Measurements from ENCODE around the gene DOCK2.

DNA sequence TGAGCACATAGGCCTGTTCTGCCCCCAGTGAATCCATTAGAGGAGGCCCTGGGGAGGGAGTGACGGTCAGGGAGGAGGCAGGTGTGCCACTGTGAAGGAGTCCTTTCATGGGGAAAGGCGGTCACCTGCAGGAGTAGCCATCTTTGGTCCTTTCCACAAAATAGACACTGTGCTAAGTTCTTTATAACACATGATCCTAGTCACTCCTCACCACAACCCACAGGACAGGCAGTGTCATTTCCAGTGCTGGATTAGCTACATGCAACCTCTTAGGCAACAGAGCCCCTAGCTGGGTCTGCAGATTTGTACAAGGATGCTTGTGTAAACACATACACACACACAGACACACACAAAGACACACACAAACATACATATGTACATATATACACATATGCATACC is 18.3 kb downstream of the DOCK2 start:
- TF ChIP-seq FOXK1 (CRISPR knock-in tag; IDR thresholded peaks at IDR 0.05) (no peak), ZNF416 (CRISPR knock-in tag; IDR thresholded peaks at IDR 0.05) (no peak), JAZF1 (CRISPR knock-in tag; IDR thresholded peaks at IDR 0.05) (no peak), ESRRA (CRISPR knock-in tag; IDR thresholded peaks at IDR 0.05; ENCODE audit: borderline replicate concordance) (no peak), TP53 (CRISPR knock-in tag; IDR thresholded peaks at IDR 0.05) (no peak), ETV6 (CRISPR knock-in tag; IDR thresholded peaks at IDR 0.05) (no peak), JUN (CRISPR knock-in tag; IDR thresholded peaks at IDR 0.05) (no peak), FOXP1 (CRISPR knock-in tag; IDR thresholded peaks at IDR 0.05; ENCODE audit: borderline replicate concordance) (no peak), TEAD4 (CRISPR knock-in tag; IDR thresholded peaks at IDR 0.05) (no peak), GABPB1 (CRISPR knock-in tag; IDR thresholded peaks at IDR 0.05) (no peak)
- TF ChIP-seq, protein P1, sequence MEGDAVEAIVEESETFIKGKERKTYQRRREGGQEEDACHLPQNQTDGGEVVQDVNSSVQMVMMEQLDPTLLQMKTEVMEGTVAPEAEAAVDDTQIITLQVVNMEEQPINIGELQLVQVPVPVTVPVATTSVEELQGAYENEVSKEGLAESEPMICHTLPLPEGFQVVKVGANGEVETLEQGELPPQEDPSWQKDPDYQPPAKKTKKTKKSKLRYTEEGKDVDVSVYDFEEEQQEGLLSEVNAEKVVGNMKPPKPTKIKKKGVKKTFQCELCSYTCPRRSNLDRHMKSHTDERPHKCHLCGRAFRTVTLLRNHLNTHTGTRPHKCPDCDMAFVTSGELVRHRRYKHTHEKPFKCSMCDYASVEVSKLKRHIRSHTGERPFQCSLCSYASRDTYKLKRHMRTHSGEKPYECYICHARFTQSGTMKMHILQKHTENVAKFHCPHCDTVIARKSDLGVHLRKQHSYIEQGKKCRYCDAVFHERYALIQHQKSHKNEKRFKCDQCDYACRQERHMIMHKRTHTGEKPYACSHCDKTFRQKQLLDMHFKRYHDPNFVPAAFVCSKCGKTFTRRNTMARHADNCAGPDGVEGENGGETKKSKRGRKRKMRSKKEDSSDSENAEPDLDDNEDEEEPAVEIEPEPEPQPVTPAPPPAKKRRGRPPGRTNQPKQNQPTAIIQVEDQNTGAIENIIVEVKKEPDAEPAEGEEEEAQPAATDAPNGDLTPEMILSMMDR (IDR thresholded peaks at IDR 0.05), result no peak
- TF ChIP-seq, protein P2, sequence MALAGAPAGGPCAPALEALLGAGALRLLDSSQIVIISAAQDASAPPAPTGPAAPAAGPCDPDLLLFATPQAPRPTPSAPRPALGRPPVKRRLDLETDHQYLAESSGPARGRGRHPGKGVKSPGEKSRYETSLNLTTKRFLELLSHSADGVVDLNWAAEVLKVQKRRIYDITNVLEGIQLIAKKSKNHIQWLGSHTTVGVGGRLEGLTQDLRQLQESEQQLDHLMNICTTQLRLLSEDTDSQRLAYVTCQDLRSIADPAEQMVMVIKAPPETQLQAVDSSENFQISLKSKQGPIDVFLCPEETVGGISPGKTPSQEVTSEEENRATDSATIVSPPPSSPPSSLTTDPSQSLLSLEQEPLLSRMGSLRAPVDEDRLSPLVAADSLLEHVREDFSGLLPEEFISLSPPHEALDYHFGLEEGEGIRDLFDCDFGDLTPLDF (CRISPR knock-in tag; IDR thresholded peaks at IDR 0.05), result no peak

Measured in WTC11 (cell line).